ENCODE data around the gene TCTA. TPM values are rescaled to one million over a fixed set of nuclear protein-coding genes. Genes with fewer than 3 reads are reported as not detected.

Gene TCTA
- total RNA-seq, 3 donors from 2014 or later = 20.0 to 21.8 (median 20.1) TPM

DNA sequence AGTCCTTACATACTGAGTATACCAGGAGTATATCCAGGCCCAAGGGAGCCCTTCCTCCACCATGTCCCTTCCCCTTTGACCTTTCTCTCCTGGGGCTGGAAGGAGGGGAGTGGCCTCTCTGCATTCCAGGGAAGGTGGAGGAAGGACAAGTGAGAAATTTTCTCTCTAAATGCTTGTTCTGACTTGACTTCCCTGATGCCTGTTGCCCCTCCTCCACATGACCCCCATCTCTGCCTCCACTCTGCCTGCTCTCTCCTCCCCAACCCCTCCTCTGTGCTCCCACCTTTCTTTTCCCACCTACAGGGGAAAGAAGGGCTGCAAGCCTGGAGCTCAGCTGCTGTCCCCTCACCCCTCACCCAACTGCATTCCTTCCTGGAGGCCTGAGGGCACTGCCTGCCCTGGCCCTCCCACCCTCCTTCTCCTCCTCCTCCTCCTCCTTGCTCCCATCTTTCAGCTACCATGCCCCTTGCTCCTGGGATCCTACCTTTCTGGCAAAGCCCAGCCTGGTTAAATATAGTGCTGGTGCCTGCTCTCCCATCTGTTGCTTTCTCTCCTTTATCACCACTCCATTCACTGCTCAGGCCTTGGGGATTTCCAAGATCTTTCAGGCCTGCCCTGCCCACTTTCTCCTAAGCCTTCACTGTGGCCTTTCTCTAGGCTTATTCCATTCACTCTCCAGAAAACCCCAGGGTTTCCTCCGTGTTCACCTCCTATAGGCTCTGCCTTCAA lies 49.4 kb downstream of the TCTA start:
- ATAC-seq = no peak
- Mint-ChIP-seq H3K4me1 (ENCODE audit: low read depth) (no peaks in the 10 kb centered on the region), H3K9me3 (no peaks in the 10 kb centered on the region), H3K36me3 (ENCODE audit: insufficient read depth) (no peaks in the 10 kb centered on the region), H3K27me3 (ENCODE audit: low read depth) (no peaks in the 10 kb centered on the region), H3K4me3 (no peak overlapping the region)
- no peak for DNase-seq

- no peak overlapping the region for H3K4me3 Mint-ChIP-seq
- ATAC-seq = no peak
- H3K9me3 Mint-ChIP-seq = no peaks in the 10 kb centered on the region
- DNase-seq = no peak
- H3K36me3 Mint-ChIP-seq (ENCODE audit: insufficient read depth) = no peaks in the 10 kb centered on the region
- H3K27me3 Mint-ChIP-seq (ENCODE audit: low read depth) = no peaks in the 10 kb centered on the region
- H3K4me1 Mint-ChIP-seq (ENCODE audit: low read depth) = no peaks in the 10 kb centered on the region
Observed at GRCh38 chr3:49462222-49462621, 50.0 kb downstream of the TCTA start.

DNA sequence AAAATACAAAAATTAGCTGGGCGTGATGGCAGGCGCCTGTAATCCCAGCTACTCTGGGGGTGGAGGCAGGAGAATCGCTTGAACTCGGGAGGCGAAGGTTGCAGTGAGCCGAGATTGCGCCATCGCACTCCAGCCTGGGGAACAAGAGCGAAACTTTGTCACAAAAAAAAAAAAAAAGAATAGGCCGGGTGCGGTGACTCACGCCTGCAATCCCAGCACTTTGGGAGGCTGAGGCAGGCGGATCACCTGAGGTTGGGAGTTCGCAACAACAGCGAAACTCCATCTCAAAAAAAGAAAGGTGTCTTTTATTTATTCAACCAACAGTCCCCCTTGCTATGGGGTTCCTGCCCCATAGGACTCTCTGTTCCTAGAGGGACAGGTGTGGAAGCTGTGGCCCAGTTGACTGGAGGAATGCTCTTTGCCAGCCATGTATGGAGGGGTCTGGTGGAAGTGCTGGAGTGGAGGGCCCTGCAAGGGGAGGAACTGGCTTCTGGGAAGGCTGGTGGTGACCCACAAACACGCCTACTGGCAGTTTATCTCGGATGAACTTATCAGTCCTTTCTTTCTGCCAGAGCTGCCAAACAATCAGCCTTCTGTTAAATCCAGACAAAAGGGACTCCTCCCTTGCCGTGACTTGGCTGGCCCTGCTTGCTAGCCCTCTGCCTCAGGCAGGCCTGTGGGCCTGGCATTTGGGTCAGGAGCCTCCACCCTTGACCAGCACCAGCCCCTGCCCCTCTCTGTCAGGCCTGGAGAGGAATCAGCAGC lies 53.2 kb downstream of the TCTA start:
- ATAC-seq (no peak), DNase-seq (no peak)
- Mint-ChIP-seq H3K36me3 (ENCODE audit: insufficient read depth) (no peaks in the 10 kb centered on the region), H3K4me3 (no peak overlapping the region), H3K9me3 (no peaks in the 10 kb centered on the region), H3K4me1 (ENCODE audit: low read depth) (peaks cover 6% of the 10 kb centered on the region), H3K27me3 (ENCODE audit: low read depth) (no peaks in the 10 kb centered on the region)

Other genes with a start within 250 kb of the TCTA start
- gene CCDC71, start 246.1 kb upstream of the TCTA start, total RNA-seq = 10 to 100 TPM; 24.8 to 29.2 (median 27.0) TPM
- 1 to 10 TPM; 2.6 to 3.6 (median 3.5) TPM for gene KLHDC8B, start 240.8 kb upstream of the TCTA start, total RNA-seq
- 1 to 10 TPM; 4.7 to 5.5 (median 5.2) TPM for gene C3orf62, start 135.2 kb upstream of the TCTA start, total RNA-seq
- gene USP4, start 72.4 kb upstream of the TCTA start, total RNA-seq = 10 to 100 TPM; 60.1 to 71.3 (median 61.6) TPM
- 100 to 1,000 TPM; 109 to 152 (median 132) TPM for gene GPX1, start 54.1 kb upstream of the TCTA start, total RNA-seq
- 100 to 1,000 TPM; 390 to 408 (median 408) TPM for gene RHOA, start 447 bp upstream of the TCTA start, total RNA-seq
- gene AMT, start 10.1 kb downstream of the TCTA start, total RNA-seq = 1 to 10 TPM in 1 of 3 donors, under 1 TPM in 2; 0.50 to 1.1 (median 0.81) TPM
- gene NICN1, start 16.9 kb downstream of the TCTA start, total RNA-seq = 1 to 10 TPM; 5.5 to 5.8 (median 5.8) TPM
- 10 to 100 TPM; 19.9 to 25.6 (median 25.4) TPM for gene DAG1, start 57.8 kb downstream of the TCTA start, total RNA-seq
- gene BSN, start 142.1 kb downstream of the TCTA start, total RNA-seq = under 1 TPM; 0.30 to 0.86 (median 0.40) TPM

Data from activated T-cell treated with anti-CD3 and anti-CD28 coated beads, Interleukin-2, amount 50 U/mL, for 4 hours (primary cell).